ENCODE data around the gene SORCS1. TPM values are rescaled to one million over a fixed set of nuclear protein-coding genes. Genes with fewer than 3 reads are reported as not detected.
"Not testable (repeated sequence)": the region's sequence is repeated elsewhere in the genome, so short reads cannot be mapped to it uniquely, and the experiment has no call there.

Gene SORCS1
- total and polyA plus RNA-seq, 2 of the 13 experiments (the other 11 are each of a cell fraction or from before 2014, with no cell fraction given), result not detected

DNA sequence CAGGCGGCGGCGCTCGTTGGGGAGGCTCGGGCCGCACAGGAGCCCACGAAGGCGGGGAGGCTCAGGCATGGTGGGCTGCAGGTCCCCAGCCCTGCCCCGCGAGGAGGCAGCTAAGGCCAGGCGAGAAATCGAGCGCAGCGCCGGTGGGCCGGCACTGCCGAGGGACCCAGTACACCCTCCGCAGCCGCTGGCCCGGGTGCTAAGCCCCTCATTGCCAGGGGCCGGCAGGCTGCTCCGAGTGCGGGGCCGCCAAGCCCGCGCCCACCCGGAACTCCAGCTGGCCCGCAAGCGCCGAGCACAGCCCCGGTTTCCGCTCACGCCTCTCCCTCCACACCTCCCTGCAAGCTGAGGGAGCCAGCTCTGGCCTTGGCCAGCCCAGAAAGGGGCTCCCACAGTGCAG, 236.4 kb downstream of the SORCS1 start:
- H4K20me1 ChIP-seq (ENCODE audit: insufficient read depth, low read length); BruUV-seq (replicated peaks); in situ Hi-C loops (cut with HindIII; ENCODE audit: extremely low pct_ligation_motif_present, low pct_unique_long_range_greater_than_20kb); H2AFZ ChIP-seq (ENCODE audit: low read length); intact Hi-C loops (cut with micrococcal nuclease; ENCODE audit: unreplicated experiment); FAIRE-seq; ATAC-seq; CTCF ChIA-PET (ENCODE audit: low intra/inter-chr PET ratio, low total read pairs); H3K4me3 ChIP-seq (replicated peaks in 1 of 3; ENCODE audit: insufficient read depth in 1 of 3, low read depth in 2 of 3, low read length in 3 of 3); H3K36me3 ChIP-seq (replicated peaks in 1 of 2; ENCODE audit: control insufficient read depth in 1 of 2, insufficient read depth in 2 of 2, low read length in 2 of 2); H3K27me3 ChIP-seq (ENCODE audit: control insufficient read depth in 1 of 2, insufficient read depth in 2 of 2, low read length in 2 of 2); H3K4me2 ChIP-seq (ENCODE audit: low read depth, low read length); H3K9ac ChIP-seq (ENCODE audit: insufficient read depth, low read depth, low read length); H3K79me2 ChIP-seq (ENCODE audit: insufficient read depth, low read length); H3K27ac ChIP-seq (ENCODE audit: extremely low read length, insufficient read depth, low read length); POLR2A ChIA-PET; DNase-seq (ENCODE audit: low spot score): not testable (repeated sequence)
- Histone ChIP-seq H3K9me3 (ENCODE audit: low read length) (peaks cover 20% of the 10 kb centered on the region; the same call in 1 of the 2 replicates), H3K4me1 (ENCODE audit: insufficient read depth, low read length) (peaks cover 14% of the 10 kb centered on the region)
- 87% methylated on average over 19 of the region's 33 CpGs for WGBS (ENCODE audit: low lambda C conversion rate)

DNA sequence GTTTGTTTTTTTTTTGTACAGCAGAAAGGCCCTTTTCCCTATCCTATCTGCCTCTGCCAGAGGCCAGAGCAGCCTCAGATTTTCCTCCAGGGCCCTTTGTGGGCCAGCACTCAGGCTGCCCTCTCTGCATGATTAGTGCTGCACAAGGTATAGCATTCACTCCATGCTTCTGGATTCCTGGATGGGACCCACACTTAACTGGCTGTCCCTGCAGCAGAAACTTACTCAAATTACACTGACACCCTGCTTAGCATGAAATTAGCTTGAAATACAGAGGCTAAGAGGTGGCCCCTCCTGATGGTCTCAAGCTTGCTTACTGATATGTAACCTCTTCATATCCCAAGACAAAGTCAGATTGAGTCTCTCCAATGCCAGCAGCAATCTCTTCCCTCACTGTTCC, 239.3 kb downstream of the SORCS1 start:
- H3K36me3 ChIP-seq (replicated peaks in 1 of 2; ENCODE audit: control insufficient read depth in 1 of 2, insufficient read depth in 2 of 2, low read length in 2 of 2), result no peaks in the 10 kb centered on the region
- FAIRE-seq (no peak), DNase-seq (ENCODE audit: low spot score) (no peak), ATAC-seq (no peak)
- no peaks in the 10 kb centered on the region for H3K79me2 ChIP-seq (ENCODE audit: insufficient read depth, low read length)
- H3K4me1 ChIP-seq (ENCODE audit: insufficient read depth, low read length), result no peaks in the 10 kb centered on the region
- no peak overlapping the region for H3K4me2 ChIP-seq (ENCODE audit: low read depth, low read length)
- no peak overlapping the region for H3K4me3 ChIP-seq (replicated peaks in 1 of 3; ENCODE audit: insufficient read depth in 1 of 3, low read depth in 2 of 3, low read length in 3 of 3)
- no peak overlapping the region for H3K9ac ChIP-seq (ENCODE audit: insufficient read depth, low read depth, low read length)
- in situ Hi-C loops (cut with HindIII; ENCODE audit: extremely low pct_ligation_motif_present, low pct_unique_long_range_greater_than_20kb), result no loop called here
- H4K20me1 ChIP-seq (ENCODE audit: insufficient read depth, low read length), result no peaks in the 10 kb centered on the region
- ChIA-PET CTCF (ENCODE audit: low intra/inter-chr PET ratio, low total read pairs) (no interaction called here), POLR2A (no interaction called here)
- TF ChIP-seq, protein P1, sequence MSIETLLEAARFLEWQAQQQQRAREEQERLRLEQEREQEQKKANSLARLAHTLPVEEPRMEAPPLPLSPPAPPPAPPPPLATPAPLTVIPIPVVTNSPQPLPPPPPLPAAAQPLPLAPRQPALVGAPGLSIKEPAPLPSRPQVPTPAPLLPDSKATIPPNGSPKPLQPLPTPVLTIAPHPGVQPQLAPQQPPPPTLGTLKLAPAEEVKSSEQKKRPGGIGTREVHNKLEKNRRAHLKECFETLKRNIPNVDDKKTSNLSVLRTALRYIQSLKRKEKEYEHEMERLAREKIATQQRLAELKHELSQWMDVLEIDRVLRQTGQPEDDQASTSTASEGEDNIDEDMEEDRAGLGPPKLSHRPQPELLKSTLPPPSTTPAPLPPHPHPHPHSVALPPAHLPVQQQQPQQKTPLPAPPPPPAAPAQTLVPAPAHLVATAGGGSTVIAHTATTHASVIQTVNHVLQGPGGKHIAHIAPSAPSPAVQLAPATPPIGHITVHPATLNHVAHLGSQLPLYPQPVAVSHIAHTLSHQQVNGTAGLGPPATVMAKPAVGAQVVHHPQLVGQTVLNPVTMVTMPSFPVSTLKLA (IDR thresholded peaks at IDR 0.05), result no peak
- TF ChIP-seq MEIS2 (CRISPR knock-in tag; IDR thresholded peaks at IDR 0.05) (no peak), ZEB1 (IDR thresholded peaks at IDR 0.05; ENCODE audit: insufficient replicate concordance, low read depth) (no peak)
- TF ChIP-seq, protein P2, sequence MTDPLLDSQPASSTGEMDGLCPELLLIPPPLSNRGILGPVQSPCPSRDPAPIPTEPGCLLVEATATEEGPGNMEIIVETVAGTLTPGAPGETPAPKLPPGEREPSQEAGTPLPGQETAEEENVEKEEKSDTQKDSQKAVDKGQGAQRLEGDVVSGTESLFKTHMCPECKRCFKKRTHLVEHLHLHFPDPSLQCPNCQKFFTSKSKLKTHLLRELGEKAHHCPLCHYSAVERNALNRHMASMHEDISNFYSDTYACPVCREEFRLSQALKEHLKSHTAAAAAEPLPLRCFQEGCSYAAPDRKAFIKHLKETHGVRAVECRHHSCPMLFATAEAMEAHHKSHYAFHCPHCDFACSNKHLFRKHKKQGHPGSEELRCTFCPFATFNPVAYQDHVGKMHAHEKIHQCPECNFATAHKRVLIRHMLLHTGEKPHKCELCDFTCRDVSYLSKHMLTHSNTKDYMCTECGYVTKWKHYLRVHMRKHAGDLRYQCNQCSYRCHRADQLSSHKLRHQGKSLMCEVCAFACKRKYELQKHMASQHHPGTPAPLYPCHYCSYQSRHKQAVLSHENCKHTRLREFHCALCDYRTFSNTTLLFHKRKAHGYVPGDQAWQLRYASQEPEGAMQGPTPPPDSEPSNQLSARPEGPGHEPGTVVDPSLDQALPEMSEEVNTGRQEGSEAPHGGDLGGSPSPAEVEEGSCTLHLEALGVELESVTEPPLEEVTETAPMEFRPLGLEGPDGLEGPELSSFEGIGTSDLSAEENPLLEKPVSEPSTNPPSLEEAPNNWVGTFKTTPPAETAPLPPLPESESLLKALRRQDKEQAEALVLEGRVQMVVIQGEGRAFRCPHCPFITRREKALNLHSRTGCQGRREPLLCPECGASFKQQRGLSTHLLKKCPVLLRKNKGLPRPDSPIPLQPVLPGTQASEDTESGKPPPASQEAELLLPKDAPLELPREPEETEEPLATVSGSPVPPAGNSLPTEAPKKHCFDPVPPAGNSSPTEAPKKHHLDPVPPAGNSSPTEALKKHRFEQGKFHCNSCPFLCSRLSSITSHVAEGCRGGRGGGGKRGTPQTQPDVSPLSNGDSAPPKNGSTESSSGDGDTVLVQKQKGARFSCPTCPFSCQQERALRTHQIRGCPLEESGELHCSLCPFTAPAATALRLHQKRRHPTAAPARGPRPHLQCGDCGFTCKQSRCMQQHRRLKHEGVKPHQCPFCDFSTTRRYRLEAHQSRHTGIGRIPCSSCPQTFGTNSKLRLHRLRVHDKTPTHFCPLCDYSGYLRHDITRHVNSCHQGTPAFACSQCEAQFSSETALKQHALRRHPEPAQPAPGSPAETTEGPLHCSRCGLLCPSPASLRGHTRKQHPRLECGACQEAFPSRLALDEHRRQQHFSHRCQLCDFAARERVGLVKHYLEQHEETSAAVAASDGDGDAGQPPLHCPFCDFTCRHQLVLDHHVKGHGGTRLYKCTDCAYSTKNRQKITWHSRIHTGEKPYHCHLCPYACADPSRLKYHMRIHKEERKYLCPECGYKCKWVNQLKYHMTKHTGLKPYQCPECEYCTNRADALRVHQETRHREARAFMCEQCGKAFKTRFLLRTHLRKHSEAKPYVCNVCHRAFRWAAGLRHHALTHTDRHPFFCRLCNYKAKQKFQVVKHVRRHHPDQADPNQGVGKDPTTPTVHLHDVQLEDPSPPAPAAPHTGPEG (CRISPR knock-in tag; IDR thresholded peaks at IDR 0.05), result no peak
- TF ChIP-seq, protein P3, sequence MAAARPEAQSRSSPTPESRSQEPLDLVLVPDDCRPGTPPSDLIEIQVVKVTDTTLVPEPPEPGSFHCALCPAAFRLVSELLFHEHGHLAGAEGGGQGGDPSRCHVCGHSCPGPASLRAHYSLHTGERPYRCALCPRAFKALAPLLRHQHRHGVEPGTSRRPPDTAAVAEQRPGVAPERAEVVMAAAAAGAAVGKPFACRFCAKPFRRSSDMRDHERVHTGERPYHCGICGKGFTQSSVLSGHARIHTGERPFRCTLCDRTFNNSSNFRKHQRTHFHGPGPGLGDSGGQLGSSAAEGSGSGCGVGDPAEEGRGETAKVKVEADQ (CRISPR knock-in tag; IDR thresholded peaks at IDR 0.05; ENCODE audit: borderline replicate concordance), result no peak
- H3K27ac ChIP-seq (ENCODE audit: extremely low read length, insufficient read depth, low read length), result no peak overlapping the region
- BruUV-seq (replicated peaks), result no TSS peak
- H3K9me3 ChIP-seq (ENCODE audit: low read length), result peaks cover 22% of the 10 kb centered on the region; the same call in 1 of the 2 replicates
- H3K27me3 ChIP-seq (ENCODE audit: control insufficient read depth in 1 of 2, insufficient read depth in 2 of 2, low read length in 2 of 2), result no peaks in the 10 kb centered on the region
- intact Hi-C loops (cut with micrococcal nuclease; ENCODE audit: unreplicated experiment), result no loop called here
- H2AFZ ChIP-seq (ENCODE audit: low read length), result no peak overlapping the region

All from HepG2 (cell line).